Loucy (cell line): ENCODE measurements around the gene ZNF138.

Source experiments
- CTCF ChIP-seq: fragments of 200-600 bp; sonication (generic); conservative IDR thresholded peaks from 2 replicates; pipeline ENCODE4 v1.5.1; 2014; ENCODE audit warnings: mild to moderate bottlenecking, antibody characterized with exemption, low read length
- EZH2phosphoT487 ChIP-seq: fragments of 200-600 bp; IDR thresholded peaks from 2 replicates; pipeline ENCODE4 v1.6.1; 2018; ENCODE audit warnings: antibody characterized with exemption, mild to moderate bottlenecking, moderate library complexity, borderline replicate concordance

GRCh38 chr7:64794171-64794844, at the start of gene ZNF138:
- TF ChIP-seq CTCF: no peak
- TF ChIP-seq EZH2phosphoT487: no peak
